Posterior vena cava (tissue), 2 donors: Measurements from ENCODE around the gene PDE12. TPM values are rescaled to one million over a fixed set of nuclear protein-coding genes. Genes with fewer than 3 reads are reported as not detected.
A peak's percentile ranks its signal among the peaks of the same experiment; 100 is the strongest.
"Not testable (repeated sequence)": the region's sequence is repeated elsewhere in the genome, so short reads cannot be mapped to it uniquely, and the experiment has no call there.

Experiments used
- DNase-seq: peaks from one replicate; pipeline ENCODE4 v3.0.0-alpha.2; 2020; ENCODE audit warnings: low spot score
- intact Hi-C, 2 donors: fragments of 100-400 bp; cut with DNase I; formaldehyde crosslinking; loops; one replicate each; pipeline versions ENCODE4 v1.14.1 to v1.14.2; 2022 to 2023
- total RNA-seq, 2 donors: library from RNA; stranded (reverse); fragmentation: NEBNext Ultra II Directional; extraction: Animal tissue kit (Norgen Biotek cat#: 25700); gene quantifications; one replicate each; pipeline ENCODE4 v1.2.1, GENCODE V29; 2021
- donor health status: DM: yes; HTN: yes; CAD: no.
- donor health status: DM: yes; HTN: yes; CAD: no.

The PDE12 gene
- total RNA-seq, 2 donors from 2014 or later = 16.4 to 17.9 TPM

GRCh38 chr3:57577801-57578200 lies 21.7 kb downstream of the PDE12 start:
- intact Hi-C loops = no loop called here

GRCh38 chr3:57582474-57583168 lies 26.5 kb downstream of the PDE12 start:
- DNase-seq = no peak
- intact Hi-C loops = no loop called here

More at GRCh38 chr3:57577801-57578200, 21.7 kb downstream of the PDE12 start:
- no peak for DNase-seq

GRCh38 chr3:57583544-57583943 lies 27.5 kb downstream of the PDE12 start:
- DNase-seq = no peak

GRCh38 chr3:57586778-57587177 lies 30.7 kb downstream of the PDE12 start:
- intact Hi-C loops = no loop called here
- no peak for DNase-seq

More at GRCh38 chr3:57583544-57583943, 27.5 kb downstream of the PDE12 start:
- intact Hi-C loops = no loop called here

GRCh38 chr3:57587905-57588304 lies 31.8 kb downstream of the PDE12 start:
- intact Hi-C loops = no loop called here
- DNase-seq = no peak

- no peak for DNase-seq
- intact Hi-C loops = no loop called here
Measured at GRCh38 chr3:57592306-57592705, 36.2 kb downstream of the PDE12 start.

- intact Hi-C loops = no loop called here
- no peak for DNase-seq
Measured at GRCh38 chr3:57594144-57594543, 38.1 kb downstream of the PDE12 start.

- intact Hi-C loops = no loop called here
Measured at GRCh38 chr3:57594576-57594975, 38.5 kb downstream of the PDE12 start.

GRCh38 chr3:57596495-57597126 lies 40.5 kb downstream of the PDE12 start:
- peak; percentile 93 for DNase-seq
- intact Hi-C loops = no loop called here

More at GRCh38 chr3:57594576-57594975, 38.5 kb downstream of the PDE12 start:
- DNase-seq = no peak

- intact Hi-C loops = no loop called here
- peak; percentile 100 for DNase-seq
Measured at GRCh38 chr3:57597127-57597923, 41.3 kb downstream of the PDE12 start, which contains the start of gene ARF4. Gene ARF4, minus strand, starts transcription at chr3:57597344. Its CDS starts 204 bp downstream, at chr3:57597140.

GRCh38 chr3:57598765-57599360 lies 42.8 kb downstream of the PDE12 start:
- no peak for DNase-seq
- intact Hi-C loops = no loop called here

GRCh38 chr3:57600195-57600594 lies 44.1 kb downstream of the PDE12 start:
- intact Hi-C loops = no loop called here
- no peak for DNase-seq

- DNase-seq = no peak
- intact Hi-C loops = no loop called here
Measured at GRCh38 chr3:57604971-57605370, 48.9 kb downstream of the PDE12 start.

- intact Hi-C loops = no loop called here
- DNase-seq = no peak
Measured at GRCh38 chr3:57605683-57606082, 49.6 kb downstream of the PDE12 start.

- intact Hi-C loops, DNase-seq: not testable (repeated sequence)
Measured at GRCh38 chr3:57611870-57612269, 55.8 kb downstream of the PDE12 start.

GRCh38 chr3:57616233-57616632 lies 60.2 kb downstream of the PDE12 start:
- intact Hi-C loops = loop anchor here in 1 of 2 donors (2.0 kb wide), 1 partner anchor 45 kb away; no protein-coding TSS in a partner anchor
- no peak for DNase-seq
